MCF 10A (cell line): ENCODE measurements around the gene GRM7. TPM values are rescaled to one million over a fixed set of nuclear protein-coding genes. Genes with fewer than 3 reads are reported as not detected.

Experiments
- BruUV-seq: library from RNA; stranded (reverse); fragments of 400-500 nt; replicated peaks from 2 replicates; lab custom pipeline; 2021; lab: Mats Ljungman, UMichigan
- CTCF ChIA-PET: fragments of 300-600 bp; sonication (Branson Sonifier 250); formaldehyde crosslinking; extraction: SDS; loops from one replicate; lab custom pipeline; 2021; ENCODE audit warnings: antibody characterized with exemption, inconsistent platforms; lab: Yijun Ruan, JAX
- POLR2A ChIA-PET: fragments of 300-600, 350-650 bp; sonication (Branson Sonifier 250); formaldehyde crosslinking; extraction: SDS; loops from one replicate; lab custom pipeline; 2020; ENCODE audit warnings: antibody characterized with exemption, inconsistent platforms; lab: Yijun Ruan, JAX
- DNase-seq: peaks from one replicate; pipeline ENCODE4 v3.0.0-alpha.2; 2018; ENCODE audit not compliant: unreplicated experiment
- H3K27ac Mint-ChIP-seq: one replicate; pipeline ENCODE4 v1.8.0; 2022; ENCODE audit warnings: mild to moderate bottlenecking, low read depth, mixed read lengths; ENCODE audit not compliant: unreplicated experiment
- H3K27me3 Mint-ChIP-seq: one replicate; pipeline ENCODE4 v1.8.0; 2022; ENCODE audit warnings: mixed read lengths; ENCODE audit not compliant: insufficient read depth, unreplicated experiment
- H3K36me3 Mint-ChIP-seq: one replicate; pipeline ENCODE4 v1.8.0; 2022; ENCODE audit warnings: mild to moderate bottlenecking, moderate library complexity, mixed read lengths; ENCODE audit not compliant: insufficient read depth, unreplicated experiment
- H3K4me1 Mint-ChIP-seq: one replicate; pipeline ENCODE4 v1.8.0; 2022; ENCODE audit warnings: mixed read lengths; ENCODE audit not compliant: insufficient read depth, unreplicated experiment
- H3K4me3 Mint-ChIP-seq: one replicate; pipeline ENCODE4 v1.8.0; 2022; ENCODE audit warnings: mild to moderate bottlenecking, moderate library complexity, mixed read lengths; ENCODE audit not compliant: unreplicated experiment
- H3K9me3 Mint-ChIP-seq: one replicate; pipeline ENCODE4 v1.8.0; 2022; ENCODE audit warnings: mixed read lengths; ENCODE audit not compliant: unreplicated experiment
- intact Hi-C: fragments of 100-400 bp; cut with micrococcal nuclease; formaldehyde crosslinking; loops from 2 replicates; pipeline ENCODE4 v1.14.1; 2022
- total RNA-seq: library from RNA; stranded (reverse); gene quantifications from 2 replicates; pipeline ENCODE4 v1.2.3, GENCODE V29; 2022
- TF ChIP-seq, protein P1 (sequence below): fragments of 200-600 bp; IDR thresholded peaks from one replicate; pipeline ENCODE4 v1.8.0; 2022; ENCODE audit warnings: antibody characterized with exemption, mild to moderate bottlenecking; ENCODE audit not compliant: unreplicated experiment

GRM7 gene
- total RNA-seq, 1 experiment from 2014 or later, result not detected

DNA sequence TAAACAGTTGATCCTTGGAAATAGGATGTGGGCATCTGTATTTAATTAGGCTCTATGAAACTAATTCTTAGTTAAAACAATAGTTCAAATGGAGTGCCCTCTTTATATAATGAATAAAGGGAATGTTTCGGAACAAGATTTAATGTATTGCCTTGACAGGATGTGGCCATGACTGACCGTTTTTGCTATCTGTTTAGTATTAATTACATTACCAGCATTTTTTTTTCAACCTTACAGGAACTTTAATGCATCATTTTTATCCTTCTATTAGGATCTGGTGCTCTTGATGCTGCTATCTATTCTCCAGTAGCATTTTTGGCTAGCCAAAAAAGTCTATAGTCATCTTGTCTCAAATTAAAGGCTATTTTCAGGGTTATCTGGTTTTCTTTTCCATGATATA is 340.9 kb downstream of the GRM7 start:
- Mint-ChIP-seq H3K4me1 (peaks cover 15% of the 10 kb centered on the region), H3K36me3 (no peaks in the 10 kb centered on the region), H3K27ac (no peak overlapping the region), H3K27me3 (no peaks in the 10 kb centered on the region), H3K4me3 (no peak overlapping the region), H3K9me3 (no peaks in the 10 kb centered on the region)
- ChIA-PET POLR2A (no interaction called here), CTCF (no interaction called here)
- no TSS peak for BruUV-seq
- TF ChIP-seq, protein P1, sequence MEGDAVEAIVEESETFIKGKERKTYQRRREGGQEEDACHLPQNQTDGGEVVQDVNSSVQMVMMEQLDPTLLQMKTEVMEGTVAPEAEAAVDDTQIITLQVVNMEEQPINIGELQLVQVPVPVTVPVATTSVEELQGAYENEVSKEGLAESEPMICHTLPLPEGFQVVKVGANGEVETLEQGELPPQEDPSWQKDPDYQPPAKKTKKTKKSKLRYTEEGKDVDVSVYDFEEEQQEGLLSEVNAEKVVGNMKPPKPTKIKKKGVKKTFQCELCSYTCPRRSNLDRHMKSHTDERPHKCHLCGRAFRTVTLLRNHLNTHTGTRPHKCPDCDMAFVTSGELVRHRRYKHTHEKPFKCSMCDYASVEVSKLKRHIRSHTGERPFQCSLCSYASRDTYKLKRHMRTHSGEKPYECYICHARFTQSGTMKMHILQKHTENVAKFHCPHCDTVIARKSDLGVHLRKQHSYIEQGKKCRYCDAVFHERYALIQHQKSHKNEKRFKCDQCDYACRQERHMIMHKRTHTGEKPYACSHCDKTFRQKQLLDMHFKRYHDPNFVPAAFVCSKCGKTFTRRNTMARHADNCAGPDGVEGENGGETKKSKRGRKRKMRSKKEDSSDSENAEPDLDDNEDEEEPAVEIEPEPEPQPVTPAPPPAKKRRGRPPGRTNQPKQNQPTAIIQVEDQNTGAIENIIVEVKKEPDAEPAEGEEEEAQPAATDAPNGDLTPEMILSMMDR, result no peak
- DNase-seq, result no peak
- intact Hi-C loops, result no loop called here

DNA sequence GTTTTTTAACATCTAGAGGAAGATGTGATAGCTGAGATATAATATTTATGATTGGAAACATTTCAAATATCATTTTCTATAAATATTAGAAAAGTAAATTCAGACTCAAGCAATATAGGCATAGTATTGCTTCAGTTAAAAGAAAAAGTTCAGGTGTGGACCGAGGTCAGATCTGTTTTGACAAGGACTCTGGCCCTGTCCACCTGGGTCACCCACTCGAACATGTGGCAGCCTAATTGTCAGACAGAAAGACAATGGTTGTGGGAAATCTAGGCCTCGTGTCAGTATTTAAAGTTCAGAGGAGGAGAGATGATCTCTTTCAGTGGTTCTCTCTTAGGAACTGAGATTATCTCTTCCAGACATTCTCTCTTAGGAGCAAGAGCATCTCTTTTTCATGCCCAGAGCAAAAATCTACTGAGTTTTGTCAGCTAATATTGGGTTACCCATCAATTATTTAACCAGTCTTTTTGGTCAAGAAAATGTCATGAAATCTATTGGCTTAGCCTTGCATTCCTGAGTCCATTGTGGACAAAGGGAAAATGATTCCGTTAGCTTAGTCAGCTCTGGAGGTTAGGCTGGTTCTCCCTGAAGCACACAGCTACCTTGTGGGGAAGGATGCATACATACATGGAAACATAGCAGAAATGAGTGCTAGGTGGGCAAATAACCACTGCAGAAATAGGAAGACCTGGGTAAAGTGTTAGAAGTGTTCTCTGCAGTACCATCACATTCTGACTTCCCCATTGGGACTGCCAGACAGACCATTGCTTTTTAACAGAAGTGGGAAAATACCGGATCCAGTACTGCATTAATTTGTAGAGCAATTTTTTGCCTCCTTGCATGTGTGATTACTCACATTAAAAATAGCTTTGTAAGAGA is 343.3 kb downstream of the GRM7 start:
- ChIA-PET CTCF (no interaction called here), POLR2A (no interaction called here)
- no peak for DNase-seq
- TF ChIP-seq, protein P1, result no peak
- H3K4me1 Mint-ChIP-seq, result peaks cover 20% of the 10 kb centered on the region
- H3K27me3 Mint-ChIP-seq, result no peaks in the 10 kb centered on the region
- H3K9me3 Mint-ChIP-seq, result peaks cover under 1% of the 10 kb centered on the region
- no TSS peak for BruUV-seq
- intact Hi-C loops, result no loop called here
- H3K36me3 Mint-ChIP-seq, result no peaks in the 10 kb centered on the region
- no peak overlapping the region for H3K4me3 Mint-ChIP-seq
- no peak overlapping the region for H3K27ac Mint-ChIP-seq

DNA sequence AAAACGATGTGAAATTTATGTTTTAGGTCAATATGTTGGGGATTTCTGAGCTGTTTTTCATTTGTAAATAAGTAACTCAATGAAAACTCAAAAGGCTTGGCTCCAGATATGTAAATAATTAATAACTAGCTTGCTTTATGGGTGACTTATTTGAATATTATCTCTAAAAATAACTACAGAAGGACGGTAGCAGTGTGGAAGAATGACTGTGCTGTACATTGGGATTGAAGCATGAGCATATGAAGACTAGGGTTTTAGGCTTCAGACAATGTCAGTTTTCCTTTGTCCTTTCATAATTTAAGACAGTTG is 343.9 kb downstream of the GRM7 start:
- no peaks in the 10 kb centered on the region for H3K36me3 Mint-ChIP-seq
- peaks cover 6% of the 10 kb centered on the region for H3K9me3 Mint-ChIP-seq
- POLR2A ChIA-PET, result no interaction called here
- intact Hi-C loops, result no loop called here
- no TSS peak for BruUV-seq
- no peak for DNase-seq
- CTCF ChIA-PET, result no interaction called here
- H3K4me1 Mint-ChIP-seq, result peaks cover 20% of the 10 kb centered on the region
- TF ChIP-seq, protein P1, result no peak
- no peaks in the 10 kb centered on the region for H3K27me3 Mint-ChIP-seq
- peak overlapping the region; percentile 89 for H3K27ac Mint-ChIP-seq
- H3K4me3 Mint-ChIP-seq, result no peak overlapping the region

DNA sequence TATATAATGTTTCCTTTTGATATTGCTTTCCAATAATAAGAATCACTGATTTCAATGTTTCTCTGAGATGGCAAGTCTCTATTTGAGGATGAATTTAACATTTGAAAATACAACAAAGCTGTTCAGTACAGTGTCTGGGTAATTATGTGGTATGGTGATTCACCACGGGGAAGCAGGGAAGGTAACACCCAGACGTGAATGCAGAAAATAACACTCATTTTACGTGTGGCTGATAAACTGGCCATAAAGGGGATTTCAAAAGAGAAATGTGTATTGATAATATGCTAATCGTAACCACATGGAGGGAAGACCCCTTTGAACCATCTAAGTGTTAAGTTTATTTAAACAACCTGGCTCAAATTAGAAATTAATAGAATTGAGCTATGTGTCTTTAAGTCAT is 344.6 kb downstream of the GRM7 start:
- Mint-ChIP-seq H3K27ac (peak overlapping the region; percentile 89), H3K36me3 (no peaks in the 10 kb centered on the region), H3K4me3 (peak overlapping the region; percentile 70), H3K27me3 (no peaks in the 10 kb centered on the region), H3K4me1 (peaks cover 20% of the 10 kb centered on the region), H3K9me3 (peaks cover 7% of the 10 kb centered on the region)
- CTCF ChIA-PET, result interaction anchor here (0.9 kb wide), 1 partner anchor 18 kb away, joined by 3 read pairs; no protein-coding TSS in a partner anchor
- BruUV-seq, result no TSS peak
- DNase-seq, result peak; percentile 15
- POLR2A ChIA-PET, result interaction anchor here (0.6 to 1.8 kb wide), 3 partner anchors 9 to 15 kb away, joined by 3 to 6 read pairs (median 5); no protein-coding TSS in a partner anchor
- TF ChIP-seq, protein P1, result no peak
- intact Hi-C loops, result no loop called here
